A673 (cell line): ENCODE measurements around the gene ADK. TPM values are rescaled to one million over a fixed set of nuclear protein-coding genes. Genes with fewer than 3 reads are reported as not detected.

Experiments
- BruUV-seq: library from RNA; stranded (reverse); fragments of 400-500 nt; replicated peaks from 2 replicates; lab custom pipeline; 2021; lab: Mats Ljungman, UMichigan
- CTCF ChIA-PET: fragments of 300-600 bp; sonication (Branson Sonifier 250); formaldehyde crosslinking; loops from one replicate; lab custom pipeline; 2022; ENCODE audit warnings: antibody characterized with exemption; lab: Charles Lee
- POLR2A ChIA-PET: fragments of 300-600 bp; sonication (Branson Sonifier 250); formaldehyde crosslinking; loops from one replicate; lab custom pipeline; 2022; ENCODE audit warnings: antibody characterized with exemption; ENCODE audit not compliant: low non-redundant PET; lab: Charles Lee
- DNase-seq: peaks from one replicate; pipeline ENCODE4 v3.0.0-alpha.2; 2015; ENCODE audit warnings: low spot score
- H3K27ac ChIP-seq: fragments of 200-600 bp; sonication (generic); 2 replicates; pipeline ENCODE4 v1.5.1; 2016; ENCODE audit warnings: mixed run types, low read depth, mild to moderate bottlenecking, mixed read lengths, antibody characterized with exemption, low read length; ENCODE audit not compliant: poor library complexity, severe bottlenecking
- H3K27me3 ChIP-seq: fragments of 200-600 bp; sonication (generic); replicated peaks from 2 replicates; pipeline ENCODE4 v1.6.1; 2017; ENCODE audit warnings: mixed run types, low read depth, mild to moderate bottlenecking, mixed read lengths, antibody characterized with exemption, low read length; ENCODE audit not compliant: insufficient read depth, poor library complexity
- H3K36me3 ChIP-seq: fragments of 200-600 bp; sonication (generic); 2 replicates; pipeline ENCODE4 v1.6.1; 2016; ENCODE audit warnings: mixed run types, mild to moderate bottlenecking, mixed read lengths, antibody characterized with exemption, low read length; ENCODE audit not compliant: insufficient read depth, poor library complexity, severe bottlenecking
- H3K4me1 ChIP-seq: fragments of 200-600 bp; sonication (generic); 2 replicates; pipeline ENCODE4 v1.6.1; 2017; ENCODE audit warnings: mixed run types, mild to moderate bottlenecking, mixed read lengths, antibody characterized with exemption, low read length; ENCODE audit not compliant: insufficient read depth, poor library complexity, severe bottlenecking
- H3K4me3 ChIP-seq: fragments of 200-600 bp; sonication (generic); 2 replicates; pipeline ENCODE4 v1.5.1; 2016; ENCODE audit warnings: low read depth, mixed run types, mild to moderate bottlenecking, mixed read lengths, low read length; ENCODE audit not compliant: poor library complexity, severe bottlenecking
- H3K9me3 ChIP-seq: fragments of 200-600 bp; sonication (generic); 2 replicates; pipeline ENCODE4 v1.6.1; 2016; ENCODE audit warnings: mixed run types, low read depth, mild to moderate bottlenecking, mixed read lengths, antibody characterized with exemption, low read length; ENCODE audit not compliant: poor library complexity, severe bottlenecking
- EZH2 ChIP-seq: fragments of 200-600 bp; sonication (generic); IDR thresholded peaks from 2 replicates; pipeline ENCODE4 v1.6.1; 2017; ENCODE audit warnings: borderline replicate concordance, low read depth, mild to moderate bottlenecking, mixed read lengths, antibody characterized with exemption, low read length; ENCODE audit not compliant: poor library complexity, severe bottlenecking
- intact Hi-C: fragments of 100-400 bp; cut with micrococcal nuclease; formaldehyde crosslinking; loops from one replicate; pipeline ENCODE4 v1.10.0; 2022; ENCODE audit not compliant: unreplicated experiment
- total RNA-seq: library from RNA; stranded (reverse); gene quantifications from 2 replicates; pipeline ENCODE4 v1.2.3, GENCODE V29; 2021
- TF ChIP-seq, protein P1 (sequence below): fragments of 300-800, 200-600 bp; sonication (generic); conservative IDR thresholded peaks from 2 replicates; pipeline ENCODE4 v1.5.1; 2017; ENCODE audit warnings: low read depth, mild to moderate bottlenecking, antibody characterized with exemption, low read length, moderate library complexity, mixed read lengths

Gene ADK
- total RNA-seq, 1 experiment from 2014 or later, result 49.0 TPM

DNA sequence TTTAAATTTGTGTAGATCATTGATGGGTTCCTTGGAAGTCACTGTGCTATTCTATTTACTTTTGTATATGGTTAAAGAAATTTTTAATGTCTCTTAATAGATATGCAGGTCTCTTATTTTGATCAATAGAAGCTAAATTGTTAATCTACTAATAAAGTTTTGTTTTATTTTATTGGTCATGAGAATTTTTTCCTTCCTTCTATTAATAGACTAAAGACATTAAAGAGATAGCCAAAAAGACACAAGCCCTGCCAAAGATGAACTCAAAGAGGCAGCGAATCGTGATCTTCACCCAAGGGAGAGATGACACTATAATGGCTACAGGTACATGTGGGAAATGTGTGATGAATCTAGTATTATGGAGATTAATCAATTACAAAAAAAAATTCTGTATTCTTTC is 449.1 kb downstream of the ADK start:
- no peak for TF ChIP-seq EZH2
- TF ChIP-seq, protein P1, sequence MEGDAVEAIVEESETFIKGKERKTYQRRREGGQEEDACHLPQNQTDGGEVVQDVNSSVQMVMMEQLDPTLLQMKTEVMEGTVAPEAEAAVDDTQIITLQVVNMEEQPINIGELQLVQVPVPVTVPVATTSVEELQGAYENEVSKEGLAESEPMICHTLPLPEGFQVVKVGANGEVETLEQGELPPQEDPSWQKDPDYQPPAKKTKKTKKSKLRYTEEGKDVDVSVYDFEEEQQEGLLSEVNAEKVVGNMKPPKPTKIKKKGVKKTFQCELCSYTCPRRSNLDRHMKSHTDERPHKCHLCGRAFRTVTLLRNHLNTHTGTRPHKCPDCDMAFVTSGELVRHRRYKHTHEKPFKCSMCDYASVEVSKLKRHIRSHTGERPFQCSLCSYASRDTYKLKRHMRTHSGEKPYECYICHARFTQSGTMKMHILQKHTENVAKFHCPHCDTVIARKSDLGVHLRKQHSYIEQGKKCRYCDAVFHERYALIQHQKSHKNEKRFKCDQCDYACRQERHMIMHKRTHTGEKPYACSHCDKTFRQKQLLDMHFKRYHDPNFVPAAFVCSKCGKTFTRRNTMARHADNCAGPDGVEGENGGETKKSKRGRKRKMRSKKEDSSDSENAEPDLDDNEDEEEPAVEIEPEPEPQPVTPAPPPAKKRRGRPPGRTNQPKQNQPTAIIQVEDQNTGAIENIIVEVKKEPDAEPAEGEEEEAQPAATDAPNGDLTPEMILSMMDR, result no peak
- intact Hi-C loops, result no loop called here
- H3K4me1 ChIP-seq, result no peaks in the 10 kb centered on the region
- no peaks in the 10 kb centered on the region for H3K27me3 ChIP-seq
- H3K36me3 ChIP-seq, result no peaks in the 10 kb centered on the region
- H3K27ac ChIP-seq, result no peak overlapping the region
- H3K4me3 ChIP-seq, result no peak overlapping the region
- POLR2A ChIA-PET, result no interaction called here
- H3K9me3 ChIP-seq, result no peaks in the 10 kb centered on the region
- no peak for DNase-seq
- no TSS peak for BruUV-seq
- CTCF ChIA-PET, result no interaction called here

- intact Hi-C loops, result no loop called here
- DNase-seq, result no peak
- no peak for TF ChIP-seq EZH2
- TF ChIP-seq, protein P1, result no peak
- Histone ChIP-seq H3K4me3 (no peak overlapping the region), H3K4me1 (no peaks in the 10 kb centered on the region), H3K36me3 (no peaks in the 10 kb centered on the region), H3K9me3 (no peaks in the 10 kb centered on the region), H3K27ac (no peak overlapping the region), H3K27me3 (no peaks in the 10 kb centered on the region)
- no TSS peak for BruUV-seq
- ChIA-PET POLR2A (no interaction called here), CTCF (interaction anchor here (0.5 kb wide), 1 partner anchor 729 kb away, joined by 4 read pairs; no protein-coding TSS in a partner anchor)
These were observed 451.6 kb downstream of the ADK start for GRCh38 chr10:74602576-74602975.

GRCh38 chr10:74610299-74610698 is 459.3 kb downstream of the ADK start:
- ChIA-PET POLR2A (no interaction called here), CTCF (no interaction called here)
- Histone ChIP-seq H3K27ac (no peak overlapping the region), H3K36me3 (no peaks in the 10 kb centered on the region), H3K27me3 (no peaks in the 10 kb centered on the region), H3K9me3 (no peaks in the 10 kb centered on the region), H3K4me3 (no peak overlapping the region), H3K4me1 (no peaks in the 10 kb centered on the region)
- intact Hi-C loops, result no loop called here
- no peak for DNase-seq
- no TSS peak for BruUV-seq
- TF ChIP-seq EZH2, result no peak
- TF ChIP-seq, protein P1, result no peak
